Fibroblast of lung (primary cell): ENCODE measurements around the gene SLC28A1. TPM values are rescaled to one million over a fixed set of nuclear protein-coding genes. Genes with fewer than 3 reads are reported as not detected.

Experiments used
- DNase-seq, 2 donors: peaks; one replicate each; pipeline versions ENCODE4 v3.0.0 to v3.0.0-alpha.2; 2010; ENCODE audit warnings: low read depth in 2 of 2
- H2AFZ ChIP-seq: 2 replicates; pipeline ENCODE4 v1.5.1; 2012; ENCODE audit warnings: low read length, control low read depth, inconsistent platforms
- H3K27ac ChIP-seq: 2 replicates; pipeline ENCODE4 v1.5.1; 2011; ENCODE audit warnings: low read length, control low read depth; ENCODE audit not compliant: insufficient read depth
- H3K27me3 ChIP-seq: 2 replicates; pipeline ENCODE4 v1.5.1; 2011; ENCODE audit warnings: mild to moderate bottlenecking, low read length; ENCODE audit not compliant: control insufficient read depth, insufficient read depth
- H3K36me3 ChIP-seq: 2 replicates; pipeline ENCODE4 v1.5.1; 2011; ENCODE audit warnings: low read length; ENCODE audit not compliant: control insufficient read depth, insufficient read depth
- H3K4me1 ChIP-seq: 2 replicates; pipeline ENCODE4 v1.5.1; 2011; ENCODE audit warnings: low read length; ENCODE audit not compliant: control insufficient read depth, insufficient read depth; ENCODE audit errors: extremely low read depth
- H3K4me2 ChIP-seq: 2 replicates; pipeline ENCODE4 v1.5.1; 2011; ENCODE audit warnings: low read length, control low read depth; ENCODE audit not compliant: insufficient read depth; ENCODE audit errors: extremely low read depth
- H3K4me3 ChIP-seq, 4 experiments: fragments of 200-600 bp in 1 of 4; sonication (generic) in 1 of 4; replicated peaks in 1 of 4; 2 replicates each; pipeline ENCODE4 v1.5.1; 2011 to 2016; ENCODE audit warnings: low read length in 4 of 4, low read depth in 3 of 4, mild to moderate bottlenecking in 3 of 4, control low read depth in 2 of 4, inconsistent platforms in 1 of 4, mixed read lengths in 1 of 4; ENCODE audit not compliant: insufficient read depth in 1 of 4; ENCODE audit errors: control extremely low read depth in 1 of 4
- H3K79me2 ChIP-seq: 2 replicates; pipeline ENCODE4 v1.5.1; 2012; ENCODE audit warnings: mild to moderate bottlenecking, low read length, inconsistent platforms; ENCODE audit not compliant: control insufficient read depth, insufficient read depth
- H3K9ac ChIP-seq: 2 replicates; pipeline ENCODE4 v1.5.1; 2011; ENCODE audit warnings: mild to moderate bottlenecking, low read length, control low read depth; ENCODE audit not compliant: insufficient read depth
- H3K9me3 ChIP-seq: 2 replicates; pipeline ENCODE4 v1.5.1; 2012; ENCODE audit warnings: low read depth, low read length; ENCODE audit not compliant: control insufficient read depth, insufficient read depth
- H4K20me1 ChIP-seq: 2 replicates; pipeline ENCODE4 v1.5.1; 2011; ENCODE audit warnings: low read length; ENCODE audit not compliant: control insufficient read depth, insufficient read depth; ENCODE audit errors: extremely low read depth
- EZH2 ChIP-seq: IDR thresholded peaks from 2 replicates; pipeline ENCODE4 v1.5.1; 2012; ENCODE audit warnings: low read length, control low read depth, mild to moderate bottlenecking; ENCODE audit errors: missing control alignments
- polyA plus RNA-seq, 2 donors: library from polyadenylated mRNA; depleted of rRNA in 1 of 2; stranded (reverse) in 1 of 2; unstranded in 1 of 2; fragments of >200 nt; gene quantifications; 2 replicates each; pipeline ENCODE4 v1.2.1, GENCODE V29; 2011 to 2012; ENCODE audit warnings: missing spikeins in 1 of 2
- total RNA-seq: library from RNA; depleted of rRNA; stranded (reverse); fragments of >200 nt; gene quantifications from 2 replicates; pipeline ENCODE4 v1.2.1, GENCODE V29; 2014
- TF ChIP-seq, protein P1 (sequence below), 2 donors: IDR thresholded peaks in 1 of 2; conservative IDR thresholded peaks in 1 of 2; 1 replicate in 1 of 2; 2 replicates in 1 of 2; pipeline ENCODE4 v1.5.1; 2011 to 2012; ENCODE audit warnings: low read length in 2 of 2, control low read depth in 1 of 2, inconsistent platforms in 1 of 2, low read depth in 1 of 2, mild to moderate bottlenecking in 1 of 2

SLC28A1 gene
- total and polyA plus RNA-seq, 2 donors (not counting 1 experiment from before 2014, with no cell fraction given) = not detected

DNA sequence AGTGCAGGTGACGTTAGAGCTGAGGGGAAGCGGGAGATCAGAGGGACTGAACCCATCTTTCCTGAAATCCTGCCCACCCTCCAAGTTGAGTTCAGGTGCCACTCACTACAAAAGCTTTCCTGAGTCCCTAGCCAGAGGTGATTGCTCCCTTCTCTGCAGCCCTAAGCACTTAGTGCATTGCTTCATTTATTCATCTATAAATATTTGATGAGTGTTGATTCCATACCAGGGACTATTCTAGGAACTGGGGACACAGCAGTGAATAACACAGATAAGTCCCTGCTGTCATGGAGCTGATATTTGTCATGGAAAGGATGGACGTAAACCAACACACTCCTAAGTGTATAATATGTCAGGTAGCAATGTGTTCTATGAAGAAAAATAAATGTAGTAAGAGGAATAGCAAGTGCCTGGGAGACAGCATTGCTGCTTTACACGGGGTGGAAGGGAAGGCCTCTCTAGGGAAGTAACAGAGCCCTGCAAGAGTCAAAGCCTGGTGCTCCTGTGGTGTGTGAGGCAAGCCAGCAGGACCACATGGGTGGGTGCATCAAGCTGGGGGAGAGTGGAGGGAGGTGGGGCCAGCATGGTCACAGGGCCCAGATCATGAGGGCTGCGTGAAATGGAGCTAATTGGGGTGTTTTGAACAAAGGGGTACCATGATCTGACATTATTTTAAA, 48.7 kb upstream of the SLC28A1 start:
- TF ChIP-seq, protein P1, sequence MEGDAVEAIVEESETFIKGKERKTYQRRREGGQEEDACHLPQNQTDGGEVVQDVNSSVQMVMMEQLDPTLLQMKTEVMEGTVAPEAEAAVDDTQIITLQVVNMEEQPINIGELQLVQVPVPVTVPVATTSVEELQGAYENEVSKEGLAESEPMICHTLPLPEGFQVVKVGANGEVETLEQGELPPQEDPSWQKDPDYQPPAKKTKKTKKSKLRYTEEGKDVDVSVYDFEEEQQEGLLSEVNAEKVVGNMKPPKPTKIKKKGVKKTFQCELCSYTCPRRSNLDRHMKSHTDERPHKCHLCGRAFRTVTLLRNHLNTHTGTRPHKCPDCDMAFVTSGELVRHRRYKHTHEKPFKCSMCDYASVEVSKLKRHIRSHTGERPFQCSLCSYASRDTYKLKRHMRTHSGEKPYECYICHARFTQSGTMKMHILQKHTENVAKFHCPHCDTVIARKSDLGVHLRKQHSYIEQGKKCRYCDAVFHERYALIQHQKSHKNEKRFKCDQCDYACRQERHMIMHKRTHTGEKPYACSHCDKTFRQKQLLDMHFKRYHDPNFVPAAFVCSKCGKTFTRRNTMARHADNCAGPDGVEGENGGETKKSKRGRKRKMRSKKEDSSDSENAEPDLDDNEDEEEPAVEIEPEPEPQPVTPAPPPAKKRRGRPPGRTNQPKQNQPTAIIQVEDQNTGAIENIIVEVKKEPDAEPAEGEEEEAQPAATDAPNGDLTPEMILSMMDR (conservative IDR thresholded peaks at IDR 0.05 in 1 of 2, IDR thresholded peaks at IDR 0.05 in 1 of 2; ENCODE audit: low read depth in 1 of 2, low read length in 2 of 2) = no peak
- no peak overlapping the region for H3K27ac ChIP-seq
- peaks cover 12% of the 10 kb centered on the region for H3K27me3 ChIP-seq
- no peak overlapping the region for H3K4me2 ChIP-seq
- no peak for DNase-seq
- no peak overlapping the region for H2AFZ ChIP-seq
- no peaks in the 10 kb centered on the region for H3K36me3 ChIP-seq
- no peaks in the 10 kb centered on the region for H3K9me3 ChIP-seq
- no peak overlapping the region for H3K4me3 ChIP-seq
- no peaks in the 10 kb centered on the region for H3K79me2 ChIP-seq
- no peak overlapping the region for H3K9ac ChIP-seq
- no peaks in the 10 kb centered on the region for H4K20me1 ChIP-seq
- no peaks in the 10 kb centered on the region for H3K4me1 ChIP-seq

DNA sequence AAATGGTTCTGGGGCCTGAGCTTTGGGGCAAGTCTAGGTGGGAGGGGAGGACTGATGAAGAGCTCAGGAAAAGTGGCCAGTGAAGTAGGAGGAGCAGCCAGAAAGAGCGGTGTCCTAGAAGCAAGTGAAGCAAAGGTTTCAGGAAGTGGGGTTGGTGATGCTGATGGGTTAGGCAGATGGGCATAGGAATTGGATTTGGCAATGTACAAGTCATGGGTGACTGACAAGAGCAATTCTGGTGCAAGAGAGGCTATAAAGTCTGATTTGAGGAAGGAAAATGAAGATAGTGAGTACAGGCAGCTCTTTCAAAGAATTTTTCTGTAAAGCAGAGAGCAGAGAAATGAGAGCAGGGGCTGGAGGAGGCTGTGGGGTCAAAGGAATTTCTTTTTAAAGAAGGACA, 47.6 kb upstream of the SLC28A1 start:
- H3K36me3 ChIP-seq = no peaks in the 10 kb centered on the region
- peaks cover 4% of the 10 kb centered on the region for H3K4me1 ChIP-seq
- no peak overlapping the region for H3K27ac ChIP-seq
- H3K27me3 ChIP-seq = peaks cover 12% of the 10 kb centered on the region
- no peak overlapping the region for H3K4me2 ChIP-seq
- no peaks in the 10 kb centered on the region for H4K20me1 ChIP-seq
- H3K4me3 ChIP-seq = no peak overlapping the region
- no peaks in the 10 kb centered on the region for H3K79me2 ChIP-seq
- no peak for TF ChIP-seq EZH2
- TF ChIP-seq, protein P1 (conservative IDR thresholded peaks at IDR 0.05 in 1 of 2, IDR thresholded peaks at IDR 0.05 in 1 of 2; ENCODE audit: low read depth in 1 of 2, low read length in 2 of 2) = no peak
- H3K9ac ChIP-seq = no peak overlapping the region
- no peaks in the 10 kb centered on the region for H3K9me3 ChIP-seq
- DNase-seq = no peak
- H2AFZ ChIP-seq = no peak overlapping the region

DNA sequence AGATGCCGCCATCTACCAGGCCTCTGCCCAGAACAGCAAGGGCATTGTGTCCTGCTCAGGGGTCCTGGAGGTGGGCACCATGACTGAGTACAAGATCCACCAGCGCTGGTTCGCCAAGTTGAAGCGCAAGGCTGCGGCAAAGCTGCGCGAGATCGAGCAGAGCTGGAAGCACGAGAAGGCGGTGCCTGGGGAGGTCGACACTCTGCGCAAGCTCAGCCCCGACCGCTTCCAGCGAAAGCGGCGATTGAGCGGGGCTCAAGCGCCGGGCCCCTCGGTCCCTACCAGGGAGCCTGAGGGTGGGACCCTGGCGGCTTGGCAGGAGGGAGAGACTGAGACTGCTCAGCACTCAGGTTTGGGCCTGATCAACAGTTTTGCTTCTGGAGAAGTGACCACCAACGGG, 44.7 kb upstream of the SLC28A1 start:
- Histone ChIP-seq H2AFZ (no peak overlapping the region), H3K4me2 (no peak overlapping the region), H3K27ac (no peak overlapping the region), H3K9ac (no peak overlapping the region), H3K4me1 (peaks cover 4% of the 10 kb centered on the region), H3K27me3 (peaks cover 8% of the 10 kb centered on the region), H3K4me3 (no peak overlapping the region), H3K36me3 (no peaks in the 10 kb centered on the region), H3K79me2 (no peaks in the 10 kb centered on the region), H3K9me3 (no peaks in the 10 kb centered on the region), H4K20me1 (no peaks in the 10 kb centered on the region)
- no peak for DNase-seq
- TF ChIP-seq, protein P1 (conservative IDR thresholded peaks at IDR 0.05 in 1 of 2, IDR thresholded peaks at IDR 0.05 in 1 of 2; ENCODE audit: low read depth in 1 of 2, low read length in 2 of 2) = no peak
- no peak for TF ChIP-seq EZH2
